ENCODE results near the gene SEC24B.

SEC24B gene

DNA sequence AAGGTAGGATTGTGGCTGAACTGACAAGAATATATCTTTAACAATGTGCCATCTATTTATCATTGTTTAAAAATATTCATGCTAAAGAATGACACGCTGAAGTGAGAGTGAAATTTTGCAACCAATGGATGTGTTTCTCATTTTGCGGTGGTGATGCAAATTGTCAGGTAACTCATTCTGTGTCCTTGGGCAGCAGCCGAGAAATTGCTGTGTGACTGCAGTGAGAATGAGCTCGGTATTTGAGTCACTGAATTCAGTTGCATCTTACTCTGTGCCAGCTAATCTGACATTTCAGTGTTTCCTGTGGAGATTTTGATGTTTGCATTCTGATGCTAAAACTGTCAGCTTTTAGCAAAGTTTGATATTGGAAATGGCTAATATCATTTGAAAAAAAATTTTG is 154.6 kb downstream of the SEC24B start:
- peaks cover 4% of the 10 kb centered on the region for H3K9me3 ChIP-seq (ENCODE audit: control insufficient read depth, low read depth, low read length)
- H3K27me3 ChIP-seq (ENCODE audit: control insufficient read depth, insufficient read depth, low read length): no peaks in the 10 kb centered on the region
- no peak overlapping the region for H3K4me3 ChIP-seq (ENCODE audit: low read length)
- H3K36me3 ChIP-seq (ENCODE audit: control insufficient read depth, low read depth, low read length): no peaks in the 10 kb centered on the region
- no peak overlapping the region for H3K27ac ChIP-seq (ENCODE audit: low read length)
- H3K4me1 ChIP-seq (ENCODE audit: control insufficient read depth, low read depth, low read length): peaks cover 6% of the 10 kb centered on the region
- no peak overlapping the region for H3K9ac ChIP-seq (ENCODE audit: low read length)

DNA sequence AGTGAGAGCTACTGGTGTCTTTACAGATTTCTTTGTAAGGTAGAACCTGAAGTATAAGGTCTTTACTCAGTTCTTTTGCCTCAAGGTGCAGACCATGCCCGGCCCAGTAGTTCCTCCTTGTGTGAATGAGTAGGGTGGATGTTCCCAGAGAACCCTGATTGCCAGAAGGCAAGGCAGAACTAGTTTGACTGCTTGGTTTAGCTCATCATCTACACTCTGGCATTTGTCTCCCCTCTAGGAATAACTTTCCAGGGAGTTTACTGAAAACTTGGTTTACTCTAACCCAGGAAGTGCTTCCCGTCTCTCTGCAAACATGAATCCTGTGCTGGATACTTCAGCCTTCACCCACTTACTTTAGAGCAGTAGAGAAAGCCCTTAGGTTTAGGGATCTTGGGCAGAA is 155.5 kb downstream of the SEC24B start:
- Histone ChIP-seq H3K9ac (ENCODE audit: low read length) (no peak overlapping the region), H3K27me3 (ENCODE audit: control insufficient read depth, insufficient read depth, low read length) (no peaks in the 10 kb centered on the region), H3K27ac (ENCODE audit: low read length) (no peak overlapping the region), H3K36me3 (ENCODE audit: control insufficient read depth, low read depth, low read length) (no peaks in the 10 kb centered on the region), H3K4me1 (ENCODE audit: control insufficient read depth, low read depth, low read length) (peaks cover 6% of the 10 kb centered on the region), H3K4me3 (ENCODE audit: low read length) (no peak overlapping the region), H3K9me3 (ENCODE audit: control insufficient read depth, low read depth, low read length) (peaks cover 4% of the 10 kb centered on the region)

DNA sequence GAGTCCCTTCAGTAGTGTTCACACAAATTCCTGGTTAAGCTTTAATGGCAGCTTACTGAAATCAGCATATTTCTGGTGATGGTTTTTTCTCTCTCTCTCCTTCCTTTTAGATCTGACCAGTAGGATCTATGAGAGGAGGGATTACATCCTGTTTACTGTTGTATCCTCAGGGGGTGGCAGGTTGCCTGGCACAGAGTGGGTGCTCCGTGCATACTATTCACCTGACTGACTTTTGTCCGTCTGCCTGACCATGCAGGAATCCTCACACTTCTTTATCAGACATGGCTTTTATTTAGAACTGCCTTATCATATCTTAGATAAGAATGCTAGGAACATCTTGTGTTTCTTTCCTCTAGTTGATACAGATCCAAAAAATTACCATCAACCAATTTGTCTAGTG is 156.0 kb downstream of the SEC24B start:
- Histone ChIP-seq H3K4me1 (ENCODE audit: control insufficient read depth, low read depth, low read length) (peaks cover 6% of the 10 kb centered on the region), H3K27ac (ENCODE audit: low read length) (no peak overlapping the region), H3K4me3 (ENCODE audit: low read length) (no peak overlapping the region), H3K9me3 (ENCODE audit: control insufficient read depth, low read depth, low read length) (peaks cover 4% of the 10 kb centered on the region), H3K36me3 (ENCODE audit: control insufficient read depth, low read depth, low read length) (no peaks in the 10 kb centered on the region), H3K27me3 (ENCODE audit: control insufficient read depth, insufficient read depth, low read length) (no peaks in the 10 kb centered on the region), H3K9ac (ENCODE audit: low read length) (no peak overlapping the region)

Measured in iPS-18a (cell line).